GM10847 (cell line): Measurements from ENCODE around the gene KCNK1.

Source experiments
- POLR2A ChIP-seq: IDR thresholded peaks from 2 replicates; pipeline ENCODE4 v1.6.1; 2011; ENCODE audit not compliant: insufficient read length; ENCODE audit errors: extremely low read depth

Gene KCNK1

GRCh38 chr1:233598891-233599541 lies 14.9 kb upstream of the KCNK1 start:
- no peak for TF ChIP-seq POLR2A

DNA sequence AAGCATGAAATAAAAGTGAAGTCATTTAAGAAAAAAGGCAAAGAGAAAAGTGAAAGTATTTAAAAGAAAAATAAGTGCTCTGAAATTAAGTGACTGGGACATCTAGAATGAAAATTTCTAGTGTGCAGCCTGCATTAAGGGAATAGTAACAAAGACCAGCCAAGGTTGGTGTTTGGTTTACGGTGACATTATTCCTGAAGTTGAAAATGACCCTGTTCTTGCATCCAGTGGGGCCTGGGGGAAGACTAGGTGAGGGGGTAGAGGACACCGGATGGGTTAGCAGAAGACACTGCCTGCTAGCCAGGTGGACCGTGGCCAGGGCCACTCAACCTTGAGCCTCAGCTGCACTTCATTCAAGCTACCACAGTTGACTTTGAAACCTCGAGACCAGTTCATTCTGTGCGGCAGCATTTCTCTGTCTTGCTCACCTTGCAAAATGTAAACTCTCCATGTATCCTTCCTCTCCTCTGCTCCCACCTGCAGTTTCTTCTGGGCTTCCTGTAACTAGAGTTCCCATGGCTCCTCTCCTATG lies 14.3 kb upstream of the KCNK1 start:
- no peak for TF ChIP-seq POLR2A

- no peak for TF ChIP-seq POLR2A
Observed at GRCh38 chr1:233600488-233600887, 13.4 kb upstream of the KCNK1 start.

GRCh38 chr1:233603478-233603877 lies 10.4 kb upstream of the KCNK1 start:
- no peak for TF ChIP-seq POLR2A

DNA sequence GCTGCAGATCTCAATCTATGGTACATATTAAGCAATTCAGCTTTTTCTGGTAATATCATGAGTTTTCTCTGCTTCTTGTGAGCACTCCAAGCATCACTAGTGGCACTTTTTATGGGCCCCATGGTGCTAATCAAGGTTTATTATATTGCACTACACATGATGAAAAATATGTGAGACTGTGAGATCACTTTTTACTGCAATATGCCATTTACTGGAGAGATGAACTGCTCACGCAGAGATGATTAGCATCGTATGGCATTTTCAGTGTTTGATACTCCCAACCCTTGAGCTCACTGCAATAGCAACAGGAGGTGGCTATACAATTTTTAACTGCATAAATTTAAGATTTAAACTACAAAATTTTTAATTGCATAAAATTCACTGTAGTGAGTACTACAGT lies 8.7 kb upstream of the KCNK1 start:
- no peak for TF ChIP-seq POLR2A

DNA sequence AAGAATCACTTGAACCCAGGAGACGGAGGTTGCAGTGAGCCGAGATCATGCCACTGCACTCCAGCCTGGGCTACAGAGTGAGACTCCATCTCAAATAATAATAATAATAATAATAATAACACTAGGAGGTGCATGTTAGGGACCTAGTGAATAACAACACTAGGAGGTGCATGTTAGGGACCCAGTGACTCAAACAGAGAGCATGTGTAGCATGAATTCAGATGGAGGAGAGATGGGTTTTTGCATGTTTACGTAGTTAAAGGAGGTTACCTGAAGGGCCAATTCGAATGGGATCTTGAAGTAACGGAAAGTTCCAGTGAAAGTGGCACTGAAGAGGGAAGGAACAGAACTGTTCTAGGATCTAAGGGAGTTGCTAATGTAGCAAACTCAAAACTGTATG lies 7.1 kb upstream of the KCNK1 start:
- TF ChIP-seq POLR2A = no peak

DNA sequence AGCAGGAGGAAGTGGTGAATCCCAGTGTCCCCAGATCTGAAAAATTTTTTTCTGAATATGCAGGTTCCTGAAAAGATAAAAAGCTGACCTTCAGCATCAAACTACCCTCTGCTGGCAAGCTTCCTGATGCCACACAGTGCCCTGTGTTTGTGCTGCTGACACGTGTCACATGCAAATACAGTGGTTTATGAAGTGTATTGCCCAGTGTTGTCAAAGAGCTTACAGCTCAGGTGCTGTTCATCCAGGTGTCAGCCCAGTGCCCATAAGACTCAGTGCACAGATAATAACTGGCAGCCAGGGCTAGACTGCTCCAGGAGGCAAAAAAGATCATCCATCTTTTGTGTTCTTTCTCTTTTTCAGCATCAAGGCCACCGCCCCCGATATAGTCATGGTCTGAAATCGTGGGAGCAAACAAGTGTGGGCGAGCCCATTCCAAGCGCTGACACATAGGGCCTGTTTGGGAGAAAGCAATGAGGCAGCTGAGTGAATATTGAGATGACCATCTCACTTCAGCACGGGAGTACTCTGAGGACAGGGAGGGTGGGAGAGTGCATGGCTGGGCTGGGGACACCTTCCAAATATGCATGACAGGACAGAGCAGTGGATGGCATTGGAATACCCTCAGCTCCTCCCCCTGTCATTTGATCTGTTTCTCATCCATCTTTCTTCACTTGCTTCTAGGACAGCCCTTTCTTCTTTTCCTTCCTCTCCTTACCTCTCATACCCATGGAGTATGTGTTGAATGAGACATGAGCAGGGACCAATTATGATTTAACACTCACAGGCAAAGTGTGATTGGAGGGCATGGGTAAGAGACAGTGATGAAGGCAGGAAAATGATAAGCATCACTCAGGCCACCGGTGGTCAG lies 6.4 kb upstream of the KCNK1 start:
- TF ChIP-seq POLR2A = no peak

DNA sequence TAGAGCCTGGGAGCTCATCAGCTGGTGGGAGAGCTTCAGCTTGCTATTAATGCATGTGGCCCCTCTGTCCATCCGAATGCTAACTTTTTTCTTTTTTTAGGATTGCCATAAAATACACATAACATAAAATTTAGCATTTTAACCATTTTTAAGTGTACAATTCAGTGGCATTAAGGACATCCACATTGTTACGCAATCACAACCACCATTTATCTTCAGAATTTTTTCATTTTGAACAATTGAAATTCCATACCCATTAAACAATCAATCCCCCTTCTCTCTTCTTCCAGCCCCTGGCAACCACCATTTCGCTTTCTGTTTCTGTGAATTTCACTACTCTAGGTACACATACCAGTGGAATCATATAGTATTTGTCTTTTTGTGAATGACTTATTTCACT lies 4.9 kb upstream of the KCNK1 start:
- no peak for TF ChIP-seq POLR2A

GRCh38 chr1:233609926-233610325 lies 4.0 kb upstream of the KCNK1 start:
- no peak for TF ChIP-seq POLR2A

GRCh38 chr1:233610628-233611027 lies 3.3 kb upstream of the KCNK1 start:
- TF ChIP-seq POLR2A = no peak

GRCh38 chr1:233614173-233614742 lies 352 bp downstream of the KCNK1 start:
- no peak for TF ChIP-seq POLR2A

- no peak for TF ChIP-seq POLR2A
Observed at GRCh38 chr1:233614743-233615521, 1.0 kb downstream of the KCNK1 start.

DNA sequence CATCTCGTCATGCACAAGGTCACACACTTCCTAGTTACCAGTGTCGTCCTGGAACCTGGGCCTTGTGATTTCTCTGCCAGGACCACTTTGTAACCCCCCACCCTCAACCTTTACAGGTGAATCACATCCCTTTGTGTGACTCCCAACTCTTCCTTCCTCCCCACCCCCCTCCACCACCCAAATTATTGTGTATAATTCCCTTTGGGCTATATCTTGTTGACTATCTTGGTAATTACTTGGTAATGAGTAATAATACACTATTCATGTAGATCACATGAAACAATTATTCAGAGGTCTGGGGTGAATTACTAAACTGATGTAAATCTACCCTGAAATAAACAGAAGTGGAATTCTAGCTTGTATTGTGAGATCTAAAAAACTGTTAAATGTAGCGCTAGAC lies 1.7 kb downstream of the KCNK1 start:
- no peak for TF ChIP-seq POLR2A

- TF ChIP-seq POLR2A = no peak
Observed at GRCh38 chr1:233617025-233617424, 3.1 kb downstream of the KCNK1 start.

GRCh38 chr1:233620065-233620464 lies 6.2 kb downstream of the KCNK1 start:
- TF ChIP-seq POLR2A = no peak
